ENCODE results near the gene PDE4D.

DNA sequence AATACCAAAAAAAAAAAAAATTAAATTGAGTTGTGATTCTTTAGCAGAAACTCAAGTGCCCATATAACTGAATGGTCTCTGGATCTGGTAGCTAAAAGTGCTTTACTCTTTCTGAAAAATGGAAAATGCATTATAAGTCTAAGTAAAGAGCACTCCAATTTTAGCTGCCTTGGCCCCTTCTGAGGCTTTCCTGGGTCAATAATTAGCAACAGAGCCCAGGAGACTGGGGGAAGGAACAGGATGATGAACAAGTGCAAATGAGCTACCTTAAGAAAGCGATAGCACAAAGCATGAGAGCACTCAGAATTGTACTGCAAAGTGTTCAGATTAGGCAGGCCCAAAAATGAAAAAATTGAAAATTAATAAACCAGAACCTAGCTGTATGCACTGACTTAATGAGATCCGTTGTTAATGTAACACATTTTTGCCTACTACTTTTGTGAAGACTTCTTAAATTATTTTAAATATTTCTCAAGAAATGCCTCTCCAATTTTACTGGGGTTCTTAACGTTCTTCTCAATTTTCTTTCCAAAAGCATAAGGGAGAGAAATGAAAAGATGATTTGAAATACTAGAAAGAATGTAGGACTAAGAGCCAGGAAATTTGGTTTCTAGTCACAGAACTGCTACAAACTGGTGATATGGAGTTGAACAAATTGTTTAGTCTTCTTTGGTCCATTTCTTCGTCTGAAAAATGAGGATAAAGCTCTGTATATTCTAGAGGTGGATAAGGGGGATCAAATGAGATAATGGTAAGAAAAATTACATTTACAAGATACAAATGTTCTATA lies 566.1 kb downstream of the PDE4D start:
- TF ChIP-seq POLR2A (IDR thresholded peaks at IDR 0.05) = no peak
- TF ChIP-seq, protein P1, sequence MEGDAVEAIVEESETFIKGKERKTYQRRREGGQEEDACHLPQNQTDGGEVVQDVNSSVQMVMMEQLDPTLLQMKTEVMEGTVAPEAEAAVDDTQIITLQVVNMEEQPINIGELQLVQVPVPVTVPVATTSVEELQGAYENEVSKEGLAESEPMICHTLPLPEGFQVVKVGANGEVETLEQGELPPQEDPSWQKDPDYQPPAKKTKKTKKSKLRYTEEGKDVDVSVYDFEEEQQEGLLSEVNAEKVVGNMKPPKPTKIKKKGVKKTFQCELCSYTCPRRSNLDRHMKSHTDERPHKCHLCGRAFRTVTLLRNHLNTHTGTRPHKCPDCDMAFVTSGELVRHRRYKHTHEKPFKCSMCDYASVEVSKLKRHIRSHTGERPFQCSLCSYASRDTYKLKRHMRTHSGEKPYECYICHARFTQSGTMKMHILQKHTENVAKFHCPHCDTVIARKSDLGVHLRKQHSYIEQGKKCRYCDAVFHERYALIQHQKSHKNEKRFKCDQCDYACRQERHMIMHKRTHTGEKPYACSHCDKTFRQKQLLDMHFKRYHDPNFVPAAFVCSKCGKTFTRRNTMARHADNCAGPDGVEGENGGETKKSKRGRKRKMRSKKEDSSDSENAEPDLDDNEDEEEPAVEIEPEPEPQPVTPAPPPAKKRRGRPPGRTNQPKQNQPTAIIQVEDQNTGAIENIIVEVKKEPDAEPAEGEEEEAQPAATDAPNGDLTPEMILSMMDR (IDR thresholded peaks at IDR 0.05) = no peak
